SIG-M5 (cell line): ENCODE results near the gene PCDH17.

ENCODE experiments used
- DNase-seq: peaks from one replicate; lab custom pipeline; 2025; lab: John Stamatoyannopoulos, UW

PCDH17 gene

DNA sequence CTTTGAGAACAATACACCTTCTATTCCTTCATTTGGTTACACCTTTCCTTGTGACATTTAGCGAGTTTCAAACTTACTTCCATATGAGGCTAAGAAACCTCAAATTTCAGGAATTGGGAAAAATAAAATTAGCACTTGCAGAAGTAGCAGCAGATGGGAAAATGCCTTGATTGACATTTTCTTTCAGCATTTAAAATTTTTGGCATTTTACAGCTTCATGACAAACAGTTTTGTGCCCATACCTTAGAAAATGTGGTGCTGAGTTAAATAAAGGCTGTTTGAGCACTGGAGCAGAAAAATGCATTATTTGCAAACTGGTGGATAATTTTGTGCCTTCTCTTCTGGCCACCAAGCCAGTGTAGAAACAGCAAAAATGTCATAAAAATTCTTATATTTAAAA is 95.4 kb downstream of the PCDH17 start:
- DNase-seq: no peak

DNA sequence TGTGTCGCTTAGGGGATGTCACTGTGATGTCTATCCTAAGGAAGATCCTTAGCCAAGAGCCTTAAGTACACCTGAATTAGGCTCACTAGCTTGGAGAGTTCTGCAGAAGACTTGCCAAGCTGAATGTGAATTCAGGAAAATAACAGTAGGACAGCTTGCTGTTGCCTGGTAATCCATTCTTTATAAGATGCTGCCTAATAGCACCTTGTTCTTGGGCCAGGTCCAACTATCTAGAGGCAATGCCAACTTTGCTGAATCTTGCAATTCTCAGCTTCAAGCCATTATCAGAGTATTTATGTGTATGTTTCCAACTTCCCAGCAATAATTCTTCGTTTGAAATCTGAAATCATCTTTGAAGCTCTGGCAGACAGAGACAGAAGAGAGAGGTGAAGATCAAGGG is 102.8 kb downstream of the PCDH17 start:
- DNase-seq: no peak

DNA sequence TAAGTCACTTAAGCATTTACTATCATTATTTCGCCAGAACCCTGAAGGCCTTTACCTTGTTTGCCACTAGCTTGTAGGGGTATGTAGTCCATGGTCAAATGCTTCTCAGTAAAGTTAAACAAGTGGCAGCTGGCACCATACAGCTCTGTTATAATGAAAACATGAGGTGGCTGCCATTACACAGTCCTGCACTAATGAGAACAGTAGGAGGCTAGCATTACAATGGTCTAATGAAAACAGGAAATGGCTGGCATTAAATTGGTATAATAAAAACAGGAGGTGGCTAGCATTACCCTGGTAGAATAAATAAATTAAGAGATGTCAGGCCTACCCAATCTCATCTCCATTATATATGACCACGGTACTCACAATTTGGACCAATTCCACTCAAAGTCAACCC is 107.5 kb downstream of the PCDH17 start:
- DNase-seq: no peak

DNA sequence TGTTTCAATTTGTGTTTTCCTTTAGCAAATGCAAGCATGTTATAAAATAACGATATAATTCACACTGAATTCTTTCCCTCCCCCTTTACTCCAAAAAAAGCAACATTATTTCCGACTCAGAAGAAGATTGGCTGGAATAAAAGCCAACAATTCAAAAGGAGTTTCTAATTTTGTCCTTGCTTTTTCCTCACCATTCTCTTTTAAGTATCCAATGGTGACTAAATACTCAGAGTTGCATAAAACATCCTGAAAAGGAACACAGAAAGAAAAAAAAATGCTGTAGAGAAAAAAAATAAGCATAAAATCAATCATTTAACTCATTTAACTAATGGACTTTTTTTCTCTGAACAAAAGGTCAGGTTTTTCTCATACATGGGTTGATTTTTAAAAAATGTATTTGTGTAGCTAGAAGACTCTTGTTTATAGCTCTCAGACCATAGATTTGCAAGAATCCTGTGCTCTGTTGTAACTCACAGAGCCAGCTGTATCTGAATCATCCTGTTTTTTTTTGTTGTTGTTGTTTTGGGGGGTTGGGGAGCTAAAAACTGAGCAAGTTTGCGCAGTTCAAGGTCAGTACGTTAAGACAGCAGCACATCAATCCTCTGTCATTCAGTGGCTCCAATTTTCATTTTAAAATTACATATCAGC is 108.1 kb downstream of the PCDH17 start:
- DNase-seq: no peak

DNA sequence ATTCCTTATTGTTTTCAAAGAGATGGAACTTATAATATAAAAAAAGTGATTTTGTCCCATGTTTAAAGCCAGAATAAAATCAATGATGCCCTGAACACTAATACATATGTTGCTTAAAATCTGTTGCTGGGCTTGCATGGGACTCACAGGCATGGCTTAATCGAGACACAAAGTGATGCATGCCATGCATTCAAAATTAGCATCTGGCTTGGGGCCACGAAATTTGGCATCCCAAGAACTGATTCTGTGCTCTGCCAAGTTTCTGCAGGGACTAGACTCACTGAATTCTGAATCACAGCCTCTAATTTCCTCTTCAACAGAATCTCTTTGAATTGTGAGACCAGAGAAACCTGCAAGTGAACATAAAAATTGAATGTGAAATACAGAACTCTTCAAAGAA is 109.2 kb downstream of the PCDH17 start:
- DNase-seq: no peak

DNA sequence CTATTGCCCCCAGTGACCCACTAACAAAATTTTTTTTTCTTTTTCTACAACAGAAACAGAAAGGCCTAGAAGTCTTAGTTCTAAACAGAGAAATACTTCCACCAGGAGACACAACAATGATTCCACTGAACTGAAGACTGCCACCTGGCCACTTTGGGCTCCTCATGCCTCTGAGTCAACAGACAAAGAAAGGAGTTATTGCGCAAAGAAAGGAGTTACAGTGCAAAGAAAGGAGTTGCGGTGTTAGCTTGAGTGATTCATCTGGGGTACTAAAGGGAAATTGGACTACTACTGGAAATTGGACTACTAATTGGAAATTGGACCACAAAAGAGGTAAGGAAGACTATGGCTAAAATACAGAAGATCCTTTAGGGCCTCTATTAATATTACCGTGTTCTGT is 116.6 kb downstream of the PCDH17 start:
- DNase-seq: no peak

DNA sequence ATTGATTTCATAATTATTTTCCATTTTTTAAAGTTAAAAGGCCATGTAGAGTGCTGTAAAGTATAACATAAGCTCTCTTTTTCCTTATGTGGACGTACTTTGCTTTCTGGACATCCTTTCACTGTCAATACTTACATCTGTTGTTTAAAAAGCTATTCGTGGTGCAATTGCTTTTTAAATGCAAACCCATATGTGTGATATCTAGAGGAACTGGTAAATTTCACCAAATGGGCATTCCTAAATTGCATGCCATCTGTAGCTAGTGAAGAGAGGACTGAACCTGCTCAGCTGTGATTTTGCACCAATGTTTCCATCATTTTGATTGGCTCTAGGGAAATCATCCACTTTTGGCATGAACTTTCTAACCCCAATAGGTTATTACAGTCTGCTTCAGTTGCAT is 129.4 kb downstream of the PCDH17 start:
- no peak for DNase-seq

DNA sequence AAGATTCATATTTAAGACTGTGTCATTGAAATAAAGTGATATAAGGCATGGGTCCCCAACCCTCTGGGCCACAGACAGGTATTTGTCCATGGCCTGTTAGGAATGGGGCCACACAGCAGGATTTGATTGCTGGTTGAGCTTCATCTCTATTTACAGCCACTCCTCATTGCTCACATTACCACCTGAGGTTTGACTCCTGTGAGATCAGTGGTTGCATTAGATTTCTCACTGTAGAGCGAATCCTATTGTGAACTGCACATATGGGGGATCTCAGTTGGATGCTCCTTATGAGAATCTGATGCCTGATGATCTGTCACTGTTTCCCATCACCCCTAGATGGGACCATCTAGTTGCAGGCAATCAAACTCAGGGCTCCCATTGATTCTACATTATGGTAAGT is 132.1 kb downstream of the PCDH17 start:
- DNase-seq: no peak
